Measurements from ENCODE around the gene USO1. TPM values are rescaled to one million over a fixed set of nuclear protein-coding genes. Genes with fewer than 3 reads are reported as not detected.
"Not testable (repeated sequence)": the region's sequence is repeated elsewhere in the genome, so short reads cannot be mapped to it uniquely, and the experiment has no call there.

USO1 gene
- total RNA-seq, 1 donor from 2014 or later, result 41.7 TPM

- TF ChIP-seq CTCF (IDR thresholded peaks at IDR 0.05), result no peak
- ChIA-PET CTCF (interaction anchor here (1.2 kb wide), 1 partner anchor 24 kb away, joined by 3 read pairs; no protein-coding TSS in a partner anchor), POLR2A (no interaction called here)
- H3K4me3 Mint-ChIP-seq, result no peak overlapping the region
- intact Hi-C loops (cut with micrococcal nuclease), result no loop called here
- H3K27ac Mint-ChIP-seq, result no peak overlapping the region
- H3K27me3 Mint-ChIP-seq, result no peaks in the 10 kb centered on the region
- no peak for ATAC-seq (ENCODE audit: low read depth)
- peaks cover 5% of the 10 kb centered on the region for H3K36me3 Mint-ChIP-seq (ENCODE audit: low read depth)
- peaks cover 9% of the 10 kb centered on the region for H3K4me1 Mint-ChIP-seq
- no peak for DNase-seq
- no peaks in the 10 kb centered on the region for H3K9me3 Mint-ChIP-seq
Observed at GRCh38 chr4:75714704-75715103, 9.7 kb upstream of the USO1 start.

GRCh38 chr4:75715105-75715799 lies 9.1 kb upstream of the USO1 start:
- CTCF ChIA-PET, result interaction anchor here (1.2 kb wide), 1 partner anchor 24 kb away, joined by 3 read pairs; no protein-coding TSS in a partner anchor
- POLR2A ChIA-PET, result no interaction called here

GRCh38 chr4:75716054-75716453 lies 8.3 kb upstream of the USO1 start:
- intact Hi-C loops (cut with micrococcal nuclease); DNase-seq; H3K36me3 Mint-ChIP-seq (ENCODE audit: low read depth); POLR2A ChIA-PET; H3K9me3 Mint-ChIP-seq; ATAC-seq (ENCODE audit: low read depth); H3K4me3 Mint-ChIP-seq; H3K4me1 Mint-ChIP-seq; H3K27me3 Mint-ChIP-seq; H3K27ac Mint-ChIP-seq: not testable (repeated sequence)
- CTCF ChIA-PET, result interaction anchor here (1.2 kb wide), 1 partner anchor 23 kb away, joined by 3 read pairs; no protein-coding TSS in a partner anchor

More at GRCh38 chr4:75715105-75715799, 9.1 kb upstream of the USO1 start:
- ATAC-seq (ENCODE audit: low read depth) (no peak), DNase-seq (no peak)
- Mint-ChIP-seq H3K4me1 (peaks cover 8% of the 10 kb centered on the region), H3K27ac (no peak overlapping the region), H3K36me3 (ENCODE audit: low read depth) (peaks cover 5% of the 10 kb centered on the region), H3K9me3 (no peaks in the 10 kb centered on the region), H3K4me3 (no peak overlapping the region), H3K27me3 (no peaks in the 10 kb centered on the region)
- intact Hi-C loops (cut with micrococcal nuclease), result no loop called here
- no peak for TF ChIP-seq CTCF (IDR thresholded peaks at IDR 0.05)

GRCh38 chr4:75717408-75717807 lies 7.0 kb upstream of the USO1 start:
- intact Hi-C loops (cut with micrococcal nuclease), result no loop called here
- DNase-seq, result no peak
- H3K4me3 Mint-ChIP-seq, result no peak overlapping the region
- ChIA-PET POLR2A (no interaction called here), CTCF (no interaction called here)
- no peak for TF ChIP-seq CTCF (IDR thresholded peaks at IDR 0.05)
- H3K27me3 Mint-ChIP-seq, result no peaks in the 10 kb centered on the region
- H3K4me1 Mint-ChIP-seq, result peaks cover 8% of the 10 kb centered on the region
- no peaks in the 10 kb centered on the region for H3K9me3 Mint-ChIP-seq
- H3K36me3 Mint-ChIP-seq (ENCODE audit: low read depth), result peaks cover 5% of the 10 kb centered on the region
- ATAC-seq (ENCODE audit: low read depth), result no peak
- no peak overlapping the region for H3K27ac Mint-ChIP-seq

GRCh38 chr4:75718529-75718928 lies 5.8 kb upstream of the USO1 start:
- intact Hi-C loops (cut with micrococcal nuclease), result no loop called here
- Mint-ChIP-seq H3K4me3 (no peak overlapping the region), H3K9me3 (no peaks in the 10 kb centered on the region), H3K27me3 (no peaks in the 10 kb centered on the region), H3K4me1 (peaks cover 16% of the 10 kb centered on the region), H3K36me3 (ENCODE audit: low read depth) (peaks cover 5% of the 10 kb centered on the region), H3K27ac (no peak overlapping the region)
- POLR2A ChIA-PET, result interaction anchor here (0.6 kb wide), 1 partner anchor 19 kb away, joined by 6 read pairs; no protein-coding TSS in a partner anchor
- no peak for TF ChIP-seq CTCF (IDR thresholded peaks at IDR 0.05)
- ATAC-seq (ENCODE audit: low read depth) (no peak), DNase-seq (no peak)
- CTCF ChIA-PET, result no interaction called here
